A549 (cell line): ENCODE measurements around the gene SLC22A23. TPM values are rescaled to one million over a fixed set of nuclear protein-coding genes. Genes with fewer than 3 reads are reported as not detected.
A peak's percentile ranks its signal among the peaks of the same experiment; 100 is the strongest.

Experiments used
- ATAC-seq, 2 experiments: fragments of 200-7000 bp in 1 of 2; fragments of >200 bp in 1 of 2; cut with Nextera tagmentation in 1 of 2; cut with Tn5 transposase in 1 of 2; 3 replicates each; pipeline versions ENCODE4 v1.8.0 to v1.9.1; 2018 to 2020; ENCODE audit warnings: mild to moderate bottlenecking in 1 of 2, moderate library complexity in 1 of 2
- CTCF ChIA-PET: fragments of 300-600 bp; sonication (Branson Sonifier 250); formaldehyde crosslinking; extraction: SDS; loops from one replicate; lab custom pipeline; 2021; ENCODE audit warnings: antibody characterized with exemption, inconsistent platforms; lab: Yijun Ruan, JAX
- POLR2A ChIA-PET: fragments of 350-600 bp; formaldehyde crosslinking; extraction: SDS; loops from one replicate; lab custom pipeline; 2021; ENCODE audit warnings: antibody characterized with exemption, inconsistent platforms; lab: Yijun Ruan, JAX
- DNase-seq, 2 experiments: peaks; one replicate each; pipeline versions ENCODE4 v3.0.0 to v3.0.0-alpha.2; 2011 to 2016; ENCODE audit warnings: low read depth in 1 of 2, low spot score in 1 of 2
- FAIRE-seq: peaks from 2 replicates; lab custom pipeline; 2011; peaks lifted over from hg19 to GRCh38; lab: Jason Lieb, UNC
- H3K27ac ChIP-seq, 2 experiments: fragments of >200 bp; sonication (Bioruptor Twin); formaldehyde crosslinking; 3 replicates each; pipeline ENCODE4 v1.5.1; 2016 to 2017
- H3K4me1 ChIP-seq: fragments of >200 bp; sonication (Bioruptor Twin); formaldehyde crosslinking; 3 replicates; pipeline ENCODE4 v1.6.1; 2016
- H3K4me2 ChIP-seq: fragments of >200 bp; sonication (Bioruptor Twin); formaldehyde crosslinking; 3 replicates; pipeline ENCODE4 v1.6.1; 2016
- H3K4me3 ChIP-seq: fragments of >200 bp; sonication (Bioruptor Twin); formaldehyde crosslinking; 3 replicates; pipeline ENCODE4 v1.5.1; 2016
- H3K9me3 ChIP-seq: fragments of >200 bp; sonication (Bioruptor Twin); formaldehyde crosslinking; 3 replicates; pipeline ENCODE4 v1.6.1; 2016
- CBX2 ChIP-seq: fragments of 200-600 bp; sonication (generic); IDR thresholded peaks from 2 replicates; pipeline ENCODE4 v1.6.1; 2016; ENCODE audit warnings: low read depth, mild to moderate bottlenecking, borderline replicate concordance
- CBX8 ChIP-seq: fragments of 200-600 bp; sonication (generic); IDR thresholded peaks from 2 replicates; pipeline ENCODE4 v1.6.1; 2016
- CTCF ChIP-seq: fragments of >200 bp; sonication (Bioruptor Twin); formaldehyde crosslinking; IDR thresholded peaks from 3 replicates; pipeline ENCODE4 v1.5.1; 2016
- EP300 ChIP-seq, 2 experiments: fragments of >200 bp; sonication (Bioruptor Twin); formaldehyde crosslinking; IDR thresholded peaks; 2 replicates in 1 of 2; 3 replicates in 1 of 2; pipeline ENCODE4 v1.6.1; 2016 to 2017
- ESRRA ChIP-seq: fragments of 150-350 bp; IDR thresholded peaks from 2 replicates; pipeline ENCODE4 v1.6.1; 2014; ENCODE audit warnings: mild to moderate bottlenecking, low read length, borderline replicate concordance
- FOSB ChIP-seq: fragments of 250-450 bp; sonication (Bioruptor Pico); IDR thresholded peaks from 2 replicates; pipeline ENCODE4 v1.5.0; 2020; ENCODE audit warnings: mild to moderate bottlenecking, moderate library complexity
- FOSL2 ChIP-seq, 2 experiments: fragments of 450-650 bp in 1 of 2; fragments of >200 bp in 1 of 2; sonication (Bioruptor Twin) in 1 of 2; formaldehyde crosslinking; IDR thresholded peaks; 2 replicates each; pipeline versions ENCODE4 v1.5.0 to v1.6.1; 2016 to 2020; ENCODE audit warnings: mild to moderate bottlenecking in 1 of 2, moderate library complexity in 1 of 2
- GATA3 ChIP-seq: IDR thresholded peaks from 2 replicates; pipeline ENCODE4 v1.6.1; 2012; ENCODE audit warnings: borderline replicate concordance
- HES2 ChIP-seq: fragments of >200 bp; sonication (Bioruptor Twin); formaldehyde crosslinking; IDR thresholded peaks from 2 replicates; pipeline ENCODE4 v1.6.1; 2016
- HOXA7 ChIP-seq: fragments of 250-450 bp; sonication (Bioruptor Pico); IDR thresholded peaks from 2 replicates; pipeline ENCODE4 v1.5.0; 2020; ENCODE audit warnings: mild to moderate bottlenecking, moderate library complexity
- JUNB ChIP-seq: fragments of >200 bp; sonication (Bioruptor Twin); formaldehyde crosslinking; IDR thresholded peaks from 2 replicates; pipeline ENCODE4 v1.6.1; 2016
- KDM1A ChIP-seq: fragments of 200-600 bp; sonication (generic); IDR thresholded peaks from 2 replicates; pipeline ENCODE4 v1.6.1; 2016; ENCODE audit warnings: low read depth, mild to moderate bottlenecking
- KDM5A ChIP-seq: fragments of 200-600 bp; sonication (generic); IDR thresholded peaks from 2 replicates; pipeline ENCODE4 v1.6.1; 2016; ENCODE audit warnings: antibody characterized with exemption, mild to moderate bottlenecking
- MAFK ChIP-seq: fragments of 450-650 bp; IDR thresholded peaks from 2 replicates; pipeline ENCODE4 v1.6.1; 2014; ENCODE audit not compliant: partially characterized antibody
- MAX ChIP-seq: IDR thresholded peaks from 2 replicates; pipeline ENCODE4 v1.6.1; 2012
- MYC ChIP-seq: IDR thresholded peaks from 2 replicates; pipeline ENCODE4 v1.6.1; 2012; ENCODE audit warnings: mild to moderate bottlenecking, inconsistent platforms, low read length, improper control_type of control experiment, borderline replicate concordance
- PBX3 ChIP-seq: IDR thresholded peaks from 2 replicates; pipeline ENCODE4 v1.6.1; 2012
- REST ChIP-seq: fragments of 200-600 bp; sonication (generic); IDR thresholded peaks from 2 replicates; pipeline ENCODE4 v1.6.1; 2016; ENCODE audit warnings: antibody characterized with exemption, mild to moderate bottlenecking, moderate library complexity
- SMC3 ChIP-seq: fragments of >200 bp; sonication (Bioruptor Twin); formaldehyde crosslinking; IDR thresholded peaks from 3 replicates; pipeline ENCODE4 v1.6.1; 2018; ENCODE audit warnings: inconsistent platforms
- ZSCAN20 ChIP-seq: fragments of 250-450 bp; sonication (Bioruptor Pico); IDR thresholded peaks from 2 replicates; pipeline ENCODE4 v1.8.0; 2022; ENCODE audit warnings: mild to moderate bottlenecking, moderate library complexity
- WGBS: methylation state at CpG from one replicate; pipeline ENCODE4 v1.1.6; 2017; ENCODE audit errors: missing lambda C conversion rate; 5-methylcytosine and 5-hydroxymethylcytosine counted together
- polyA plus RNA-seq, 4 experiments: library from polyadenylated mRNA; depleted of rRNA in 3 of 4; stranded (reverse); fragments of >200 nt; fragmentation: RNase III in 1 of 4; extraction: RNeasy Plus Mini Kit Qiagen cat#74134 plus additional on column Dnase treatment in 1 of 4; gene quantifications; 2 replicates in 3 of 4; 3 replicates in 1 of 4; pipeline ENCODE4 v1.2.3, GENCODE V29; 2011 to 2017

SLC22A23 gene
- polyA plus RNA-seq, 2 of the 4 experiments (the other 2 are of a cell fraction): 4.4 to 6.2 TPM

- H3K9me3 ChIP-seq: no peaks in the 10 kb centered on the region
- peaks cover 53% of the 10 kb centered on the region for H3K4me1 ChIP-seq
- H3K4me3 ChIP-seq: no peak overlapping the region
- H3K27ac ChIP-seq: peak overlapping the region; percentile 62 to 82
- CTCF ChIA-PET: interaction anchor here (0.7 to 1.7 kb wide), 9 partner anchors 14 to 609 kb away, joined by 3 to 4 read pairs (median 3); partner anchors contain the start of gene SLC22A23
- ATAC-seq (peak; percentile 79 to 92), FAIRE-seq (no peak), DNase-seq (peak; percentile 73)
- H3K4me2 ChIP-seq: peak overlapping the region; percentile 66
- POLR2A ChIA-PET: no interaction called here
- WGBS: 43% methylated on average over 11 of the region's 12 CpGs
- TF ChIP-seq MAX (peak; percentile 83), GATA3 (peak; percentile 56; the same call in 1 of the 2 replicates), FOSL2 (IDR thresholded peaks at IDR 0.05) (0 out of 2 replicates have a peak, but pooled peaks have one; percentile 23), FOSL2 (CRISPR knock-in tag; IDR thresholded peaks at IDR 0.05) (peak; percentile 80), MAFK (peak; percentile 58), EP300 (IDR thresholded peaks at IDR 0.05) (peak in 1 of 2 experiments; percentile 45; a peak in 1 of 5 replicates), MYC (peak; percentile 37; the same call in 1 of the 2 replicates), CBX2 (no peak), JUNB (peak; percentile 62), REST (no peak)
These were observed 132.4 kb downstream of the SLC22A23 start for GRCh38 chr6:3324262-3324942.

- Histone ChIP-seq H3K4me3 (no peak overlapping the region), H3K9me3 (no peaks in the 10 kb centered on the region), H3K4me1 (peaks cover 53% of the 10 kb centered on the region), H3K4me2 (peak overlapping the region; percentile 66), H3K27ac (peak overlapping the region; percentile 62 to 82)
- ChIA-PET POLR2A (no interaction called here), CTCF (interaction anchor here (1.0 to 1.4 kb wide), 8 partner anchors 14 to 610 kb away, joined by 3 to 4 read pairs (median 3); no protein-coding TSS in a partner anchor)
- no peak for DNase-seq
- WGBS: 91% methylated on average over 17 of the region's 21 CpGs
- no peak for ATAC-seq
- no peak for FAIRE-seq
- TF ChIP-seq FOSB (CRISPR knock-in tag): no peak
- TF ChIP-seq CBX8: no peak
- no peak for TF ChIP-seq KDM5A
- no peak for TF ChIP-seq HES2
- no peak for TF ChIP-seq MAFK
- TF ChIP-seq ZSCAN20 (CRISPR knock-in tag): no peak
- TF ChIP-seq ESRRA: no peak
- no peak for TF ChIP-seq CTCF
- TF ChIP-seq HOXA7: no peak
- TF ChIP-seq KDM1A: no peak
- no peak for TF ChIP-seq PBX3
- no peak for TF ChIP-seq MAX
- no peak for TF ChIP-seq SMC3
- TF ChIP-seq REST: no peak
- no peak for TF ChIP-seq JUNB
These were observed 133.1 kb downstream of the SLC22A23 start for GRCh38 chr6:3323696-3324261.
